Spleen (tissue), 13 donors: Measurements from ENCODE around the gene TAL1. TPM values are rescaled to one million over a fixed set of nuclear protein-coding genes. Genes with fewer than 3 reads are reported as not detected.
A peak's percentile ranks its signal among the peaks of the same experiment; 100 is the strongest.
"Not testable (repeated sequence)": the region's sequence is repeated elsewhere in the genome, so short reads cannot be mapped to it uniquely, and the experiment has no call there.

Experiments used
- DNase-seq: peaks from one replicate; pipeline ENCODE4 v3.0.0-alpha.2; 2020
- H3K27ac ChIP-seq, 8 donors: fragments of 200-600 bp; sonication (generic) in 7 of 8; 1 replicate in 4 of 8; 2 replicates in 4 of 8; pipeline versions ENCODE4 v1.5.0 to v1.8.0; 2016 to 2021; ENCODE audit warnings: inconsistent platforms in 4 of 8, mild to moderate bottlenecking in 4 of 8, moderate library complexity in 1 of 8
- H3K27me3 ChIP-seq, 7 donors: fragments of 200-600 bp; sonication (generic) in 6 of 7; replicated peaks in 1 of 7; 1 replicate in 4 of 7; 2 replicates in 3 of 7; pipeline versions ENCODE4 v1.5.0 to v1.8.0; 2016 to 2021; ENCODE audit warnings: inconsistent platforms in 3 of 7, mild to moderate bottlenecking in 1 of 7
- H3K36me3 ChIP-seq, 6 donors: fragments of 200-600 bp; sonication (generic) in 5 of 6; 1 replicate in 4 of 6; 2 replicates in 2 of 6; pipeline versions ENCODE4 v1.5.0 to v1.8.0; 2016 to 2021; ENCODE audit warnings: inconsistent platforms in 2 of 6
- H3K4me1 ChIP-seq, 6 donors: fragments of 200-600 bp; sonication (generic) in 5 of 6; 1 replicate in 3 of 6; 2 replicates in 3 of 6; pipeline versions ENCODE4 v1.5.0 to v1.8.0; 2016 to 2021; ENCODE audit warnings: inconsistent platforms in 3 of 6
- H3K4me3 ChIP-seq, 8 donors: fragments of 200-600 bp; sonication (generic) in 7 of 8; 1 replicate in 4 of 8; 2 replicates in 4 of 8; pipeline versions ENCODE4 v1.5.0 to v1.8.0; 2016 to 2021; ENCODE audit warnings: inconsistent platforms in 4 of 8, mild to moderate bottlenecking in 4 of 8, moderate library complexity in 2 of 8
- H3K9me3 ChIP-seq, 8 donors: fragments of 200-600 bp; sonication (generic) in 7 of 8; 1 replicate in 4 of 8; 2 replicates in 4 of 8; pipeline versions ENCODE4 v1.5.0 to v1.8.0; 2016 to 2021; ENCODE audit warnings: inconsistent platforms in 4 of 8
- POLR2A ChIP-seq, 3 donors: fragments of 450-650 bp; IDR thresholded peaks; one replicate each; pipeline ENCODE4 v1.5.1; 2017; ENCODE audit warnings: antibody characterized with exemption in 3 of 3, mild to moderate bottlenecking in 1 of 3
- POLR2AphosphoS5 ChIP-seq, 3 donors: sonication (generic); formaldehyde crosslinking; IDR thresholded peaks; one replicate each; pipeline ENCODE4 v1.5.1; 2017; ENCODE audit warnings: antibody characterized with exemption in 3 of 3
- WGBS, 5 donors: extraction: QIAGEN DNeasy Blood & Tissue Kit in 3 of 5; methylation state at CpG; one replicate each; pipeline versions ENCODE4 v1.1.5 to v1.1.7; 2013 to 2018; 5-methylcytosine and 5-hydroxymethylcytosine counted together
- intact Hi-C: fragments of 100-400 bp; cut with DNase I; formaldehyde crosslinking; loops from one replicate; pipeline ENCODE4 v1.15.0; 2023; ENCODE audit warnings: low total_unique reads
- long read RNA-seq, 2 donors: transcript quantifications; one replicate each; lab custom pipeline, GENCODE V29; 2026
- polyA plus RNA-seq, 3 donors: library from polyadenylated mRNA; stranded (reverse); fragments of 200-250 nt; gene quantifications; one replicate each; pipeline ENCODE4 v1.2.1, GENCODE V29; 2013
- total RNA-seq, 7 donors: library from RNA; depleted of rRNA in 3 of 7; stranded (reverse); fragments of >200 nt in 3 of 7; fragmentation: NEBNext Ultra II Directional in 4 of 7; extraction: Animal tissue kit (Norgen Biotek cat#: 25700) in 4 of 7; gene quantifications; one replicate each; pipeline versions ENCODE4 v1.1.0 to v1.2.1, GENCODE V29; 2016 to 2021
- TF ChIP-seq, protein P1 (sequence below), 11 experiments: fragments of 200-600 bp in 7 of 11; fragments of 450-650 bp in 4 of 11; sonication (generic) in 4 of 11; IDR thresholded peaks in 8 of 11; conservative IDR thresholded peaks in 3 of 11; 1 replicate in 7 of 11; 2 replicates in 4 of 11; pipeline versions ENCODE4 v1.4.0 to v1.8.0; 2016 to 2021; ENCODE audit warnings: antibody characterized with exemption in 11 of 11, inconsistent platforms in 4 of 11, mild to moderate bottlenecking in 1 of 11
- donor health status: healthy with polysubstance abuse.
- donor health status: DM: no; HTN: no; CAD: no; lungs with moderate emphysema.
- donor health status: DM: no; HTN: no; CAD: no.
- donor health status: Bipolar disorder and iron deficiency.
- donor health status: healthy.
- donor health status: DM: no; HTN: no; CAD: no.
- donor health status: DM: yes; HTN: yes; CAD: no.

Gene TAL1
- total RNA-seq, result 10 to 100 TPM; 12.9 to 24.5 (median 16.0) TPM
- 10 to 100 TPM in 1 of 3 donors, 1 to 10 TPM in 2; 2.9 to 12.1 (median 4.4) TPM for polyA plus RNA-seq
- long read RNA-seq, donor 1, full-length matches to known transcripts, result 5 of 5 reads
- long read RNA-seq, donor 1, partial matches to known transcripts, result 0 of 5 reads
- long read RNA-seq, donor 1, other reads (novel, unspliced or antisense), result 0 of 5 reads
- long read RNA-seq, donor 2, full-length matches to known transcripts, result 8 of 8 reads
- long read RNA-seq, donor 2, partial matches to known transcripts, result 0 of 8 reads
- long read RNA-seq, donor 2, other reads (novel, unspliced or antisense), result 0 of 8 reads

DNA sequence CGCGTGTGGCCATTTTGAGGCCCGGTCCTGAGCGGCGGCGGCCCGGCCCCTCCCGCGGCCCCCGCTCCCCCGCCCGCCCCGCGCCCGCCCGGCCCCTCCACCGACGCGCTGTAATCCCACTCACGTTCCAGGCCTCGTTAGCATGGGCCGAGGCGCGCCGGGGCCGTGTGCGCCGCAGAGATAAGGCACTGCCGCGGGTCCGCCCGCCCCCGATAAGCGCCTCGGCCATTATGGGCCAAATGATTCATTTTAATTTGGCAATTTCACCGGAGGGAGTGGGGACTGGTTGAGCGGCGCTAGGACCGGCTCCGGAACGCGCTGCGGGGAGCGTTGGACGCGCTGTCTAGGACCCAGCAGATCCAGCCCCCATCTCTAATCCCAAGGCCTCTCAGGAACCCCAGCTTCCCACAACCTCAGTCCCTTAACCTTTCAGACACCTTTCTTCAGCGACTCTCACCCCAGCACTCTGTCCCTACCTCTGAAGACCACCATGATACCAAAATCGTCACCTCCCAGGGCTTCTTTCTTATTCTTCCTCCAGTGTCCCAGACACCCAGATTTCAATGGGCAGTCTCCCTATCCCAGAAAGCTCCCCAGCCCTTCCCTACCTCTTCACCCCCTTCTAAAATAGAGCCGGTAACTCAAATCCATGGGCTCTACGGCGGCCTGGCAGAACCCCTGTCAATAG, at the start of gene TAL1:
TSS of gene TAL1 (minus strand) at position 39 of the 688 bp plus-strand sequence. CDS start 6,337 bp downstream, outside the sequence.
- WGBS, 5 donors, result 6 to 12% (median 8%) methylated on average over 24 to 51 of the region's 51 CpGs
- H3K27ac ChIP-seq, result peak within 1 kb of the TSS; percentile 59 to 92 (median 80)

DNA sequence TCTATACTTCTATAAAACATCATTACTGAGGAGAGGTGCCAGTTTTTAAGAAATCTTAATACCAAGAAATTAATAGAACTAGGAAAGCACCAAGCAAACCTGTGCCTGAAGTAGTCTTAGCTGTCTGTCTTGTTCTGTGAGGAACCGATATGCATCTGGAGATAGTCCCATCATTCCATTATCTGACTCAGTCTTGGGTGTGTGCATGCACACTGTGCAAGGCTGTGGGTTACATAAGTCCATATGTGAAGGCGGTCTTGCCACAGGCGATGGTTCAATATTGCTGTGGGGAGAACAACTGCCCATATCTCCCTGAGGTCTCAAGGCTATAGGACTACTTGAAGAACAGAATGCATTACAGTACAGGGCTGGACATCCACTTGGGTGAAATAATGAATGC, 48.1 kb upstream of the TAL1 start:
- peaks cover 0 to 66% (median 0%) of the 10 kb centered on the region in 6 donors for H3K36me3 ChIP-seq
- WGBS, 5 donors, result 93 to 99% (median 98%) methylated on average over 3 of the region's 3 CpGs
- TF ChIP-seq POLR2AphosphoS5 (IDR thresholded peaks at IDR 0.05), result no peak
- TF ChIP-seq, protein P1, sequence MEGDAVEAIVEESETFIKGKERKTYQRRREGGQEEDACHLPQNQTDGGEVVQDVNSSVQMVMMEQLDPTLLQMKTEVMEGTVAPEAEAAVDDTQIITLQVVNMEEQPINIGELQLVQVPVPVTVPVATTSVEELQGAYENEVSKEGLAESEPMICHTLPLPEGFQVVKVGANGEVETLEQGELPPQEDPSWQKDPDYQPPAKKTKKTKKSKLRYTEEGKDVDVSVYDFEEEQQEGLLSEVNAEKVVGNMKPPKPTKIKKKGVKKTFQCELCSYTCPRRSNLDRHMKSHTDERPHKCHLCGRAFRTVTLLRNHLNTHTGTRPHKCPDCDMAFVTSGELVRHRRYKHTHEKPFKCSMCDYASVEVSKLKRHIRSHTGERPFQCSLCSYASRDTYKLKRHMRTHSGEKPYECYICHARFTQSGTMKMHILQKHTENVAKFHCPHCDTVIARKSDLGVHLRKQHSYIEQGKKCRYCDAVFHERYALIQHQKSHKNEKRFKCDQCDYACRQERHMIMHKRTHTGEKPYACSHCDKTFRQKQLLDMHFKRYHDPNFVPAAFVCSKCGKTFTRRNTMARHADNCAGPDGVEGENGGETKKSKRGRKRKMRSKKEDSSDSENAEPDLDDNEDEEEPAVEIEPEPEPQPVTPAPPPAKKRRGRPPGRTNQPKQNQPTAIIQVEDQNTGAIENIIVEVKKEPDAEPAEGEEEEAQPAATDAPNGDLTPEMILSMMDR (IDR thresholded peaks at IDR 0.05 in 8 of 11, conservative IDR thresholded peaks at IDR 0.05 in 3 of 11), result no peak
- TF ChIP-seq POLR2A (IDR thresholded peaks at IDR 0.05), result no peak
- no peaks in the 10 kb centered on the region for H3K4me1 ChIP-seq
- no peak overlapping the region for H3K4me3 ChIP-seq
- H3K9me3 ChIP-seq, result no peaks in the 10 kb centered on the region
- intact Hi-C loops, result no loop called here
- no peaks in the 10 kb centered on the region for H3K27me3 ChIP-seq
- no peak overlapping the region for H3K27ac ChIP-seq
- DNase-seq, result no peak

More for the DNA sequence above, at the start of gene TAL1:
- intact Hi-C loops, result no loop called here
- no peaks in the 10 kb centered on the region for H3K9me3 ChIP-seq
- peaks cover 6 to 87% (median 68%) of the 10 kb centered on the region in 7 donors for H3K27me3 ChIP-seq
- H3K4me1 ChIP-seq, result peaks cover 0 to 67% (median 52%) of the 10 kb centered on the region in 6 donors
- peak in 2 of 3 donors; percentile 6 to 79 for TF ChIP-seq POLR2AphosphoS5 (IDR thresholded peaks at IDR 0.05)
- no peak for TF ChIP-seq POLR2A (IDR thresholded peaks at IDR 0.05)
- TF ChIP-seq, protein P1 (IDR thresholded peaks at IDR 0.05 in 8 of 11, conservative IDR thresholded peaks at IDR 0.05 in 3 of 11), result no peak
- DNase-seq, result no peak
- H3K36me3 ChIP-seq, result no peaks in the 10 kb centered on the region
- H3K4me3 ChIP-seq, result peak within 1 kb of the TSS; percentile 23 to 69 (median 34)

DNA sequence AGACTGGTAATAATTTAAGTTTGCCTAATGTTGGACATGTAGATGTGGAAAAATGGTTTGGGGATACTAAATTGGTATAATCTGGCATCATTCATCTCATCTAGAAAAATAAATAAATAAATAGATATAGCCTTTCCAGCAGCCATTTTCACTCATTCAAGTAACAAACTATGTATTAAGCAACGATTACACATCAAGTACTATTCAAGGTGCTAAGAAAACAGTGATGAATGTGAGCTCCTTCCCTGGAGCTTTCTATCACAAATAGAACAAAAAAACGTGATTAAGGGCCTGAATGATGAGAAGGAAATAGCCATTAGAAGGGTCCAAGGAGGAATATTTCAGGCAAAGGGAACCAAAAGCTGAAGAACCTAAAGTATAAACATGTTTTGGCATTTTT, 44.8 kb upstream of the TAL1 start:
- intact Hi-C loops, result no loop called here
- H3K9me3 ChIP-seq, result no peaks in the 10 kb centered on the region
- DNase-seq, result no peak

DNA sequence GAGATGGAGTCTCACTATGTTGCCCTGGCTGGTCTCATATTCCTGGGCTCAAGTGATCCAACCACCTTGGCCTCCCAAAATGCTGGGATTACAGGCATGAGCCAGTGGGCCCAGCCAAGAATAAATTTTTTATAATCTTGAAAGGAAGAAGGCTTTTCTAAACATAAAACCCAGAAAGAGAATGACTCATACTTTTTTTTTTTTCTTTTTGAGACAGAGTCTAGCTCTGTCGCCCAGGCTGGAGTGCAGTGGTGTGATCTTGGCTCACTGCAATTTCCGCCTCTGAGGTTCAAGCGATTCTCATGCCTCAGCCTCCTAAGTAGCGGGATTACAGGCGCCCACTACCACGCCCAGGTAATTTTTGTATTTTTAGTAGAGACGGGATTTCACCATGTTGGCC, 43.8 kb upstream of the TAL1 start:
- H3K4me3 ChIP-seq, DNase-seq, H3K27ac ChIP-seq, H3K9me3 ChIP-seq, intact Hi-C loops, H3K4me1 ChIP-seq, H3K27me3 ChIP-seq: not testable (repeated sequence)
- H3K36me3 ChIP-seq, result peaks cover 0 to 41% (median 0%) of the 10 kb centered on the region in 6 donors
- WGBS, 5 donors, result 96 to 99% (median 98%) methylated on average over 7 of the region's 7 CpGs

More for the DNA sequence above, 44.8 kb upstream of the TAL1 start:
- WGBS, 5 donors, result 83 to 97% (median 96%) methylated on average over 2 of the region's 2 CpGs
- Histone ChIP-seq H3K27ac (no peak overlapping the region), H3K27me3 (no peaks in the 10 kb centered on the region), H3K4me1 (no peaks in the 10 kb centered on the region), H3K36me3 (peaks cover 0 to 36% (median 0%) of the 10 kb centered on the region in 6 donors), H3K4me3 (no peak overlapping the region)
- TF ChIP-seq POLR2AphosphoS5 (IDR thresholded peaks at IDR 0.05) (no peak), POLR2A (IDR thresholded peaks at IDR 0.05) (no peak)
- TF ChIP-seq, protein P1 (IDR thresholded peaks at IDR 0.05 in 8 of 11, conservative IDR thresholded peaks at IDR 0.05 in 3 of 11), result no peak

DNA sequence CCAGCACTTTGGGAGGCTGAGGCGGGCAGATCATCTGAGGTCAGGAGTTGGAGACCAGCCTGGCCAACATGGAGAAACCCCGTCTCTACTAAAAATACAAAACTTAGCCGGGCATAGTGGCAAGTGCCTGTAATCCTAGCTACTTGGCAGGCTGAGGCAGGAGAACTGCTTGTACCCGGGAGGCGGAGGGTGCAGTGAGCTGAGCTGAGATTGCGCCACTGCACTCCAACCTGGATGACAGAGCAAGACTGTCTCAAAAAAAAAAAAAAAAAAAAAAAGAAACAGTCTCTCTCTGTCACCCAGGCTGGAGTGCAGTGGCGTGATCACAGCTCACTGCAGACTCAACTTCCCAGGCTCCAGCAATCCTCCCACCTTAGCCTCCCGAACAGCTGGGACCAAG, 33.5 kb upstream of the TAL1 start:
- H3K36me3 ChIP-seq, result peaks cover 0 to 67% (median 3%) of the 10 kb centered on the region in 6 donors
- H3K4me3 ChIP-seq, H3K27me3 ChIP-seq, intact Hi-C loops, DNase-seq, H3K27ac ChIP-seq, H3K4me1 ChIP-seq, H3K9me3 ChIP-seq: not testable (repeated sequence)
- WGBS, 5 donors, result 92 to 97% (median 96%) methylated on average over 8 of the region's 8 CpGs
